CD4-positive, alpha-beta T cell treated with Interleukin-15 for 4 hours (primary cell): Measurements from ENCODE around the gene CACNA1F.
A peak's percentile ranks its signal among the peaks of the same experiment; 100 is the strongest.
"Not testable (repeated sequence)": the region's sequence is repeated elsewhere in the genome, so short reads cannot be mapped to it uniquely, and the experiment has no call there.

Source experiments
- DNase-seq: peaks from one replicate; pipeline ENCODE4 v3.0.0-alpha.2; 2020; ENCODE audit warnings: low spot score

Gene CACNA1F

DNA sequence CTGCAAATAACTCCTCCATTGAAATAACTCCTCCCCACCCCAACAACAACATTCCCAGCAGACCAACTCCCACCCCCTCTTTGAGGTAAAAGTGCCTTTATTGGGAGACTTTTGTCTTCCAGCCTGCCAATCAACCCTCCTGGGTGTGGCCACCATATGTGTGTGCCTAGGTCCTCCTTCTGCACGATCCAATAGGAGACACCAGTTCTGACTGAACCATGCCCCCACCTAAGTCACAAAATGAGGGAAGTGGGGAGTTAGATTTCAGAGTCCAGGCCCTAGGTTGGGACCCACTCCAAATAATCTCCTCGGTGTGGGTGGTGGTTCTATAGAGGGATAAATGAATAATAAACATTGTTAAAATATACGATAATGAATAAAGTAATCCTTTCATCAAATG is 58.4 kb downstream of the CACNA1F start:
- no peak for DNase-seq

DNA sequence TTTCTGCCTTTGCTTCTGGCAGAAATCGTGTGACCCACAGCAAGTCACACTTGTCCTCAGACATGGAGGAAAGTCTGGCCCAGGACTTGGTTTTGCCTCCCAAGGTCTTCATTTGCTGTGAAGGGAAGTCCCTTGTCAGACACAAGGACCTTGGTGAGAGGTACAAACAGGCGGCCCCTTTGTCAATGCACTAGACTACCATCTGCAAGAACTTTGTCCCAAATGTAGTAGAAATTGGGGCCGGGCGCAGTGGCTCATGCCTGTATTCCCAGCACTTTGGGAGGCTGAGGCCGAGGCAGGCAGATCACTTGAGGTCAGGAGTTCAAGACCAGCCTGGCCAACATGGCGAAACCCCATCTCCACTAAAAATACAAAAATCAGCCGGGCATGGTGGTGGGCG is 59.6 kb downstream of the CACNA1F start:
- DNase-seq = not testable (repeated sequence)

DNA sequence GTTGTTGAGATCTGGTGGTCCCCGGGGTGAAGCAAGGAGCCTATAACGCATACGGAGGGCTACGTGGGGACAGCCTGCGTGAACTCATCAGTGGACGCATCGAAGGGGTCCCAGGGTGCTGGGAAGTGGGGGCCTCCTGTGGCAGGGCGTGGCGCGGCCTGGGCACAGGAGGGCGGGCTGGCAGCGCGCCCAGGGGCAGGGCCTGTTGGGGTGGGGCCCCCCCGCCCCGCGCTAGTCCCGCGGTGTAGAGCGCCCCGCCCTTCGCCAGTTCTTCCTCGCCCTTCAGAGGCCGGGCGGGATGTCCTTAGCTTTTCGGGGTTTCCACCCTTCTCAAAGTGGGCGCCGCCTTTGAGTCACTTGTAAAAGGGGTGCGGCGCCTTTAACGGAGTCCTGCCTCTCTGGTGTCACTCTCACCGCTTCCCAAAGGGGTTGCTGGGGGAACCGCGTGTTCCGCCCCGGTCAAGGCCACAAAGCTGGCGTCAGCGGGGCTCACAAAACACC is 60.8 kb downstream of the CACNA1F start:
- DNase-seq = peak; percentile 83

DNA sequence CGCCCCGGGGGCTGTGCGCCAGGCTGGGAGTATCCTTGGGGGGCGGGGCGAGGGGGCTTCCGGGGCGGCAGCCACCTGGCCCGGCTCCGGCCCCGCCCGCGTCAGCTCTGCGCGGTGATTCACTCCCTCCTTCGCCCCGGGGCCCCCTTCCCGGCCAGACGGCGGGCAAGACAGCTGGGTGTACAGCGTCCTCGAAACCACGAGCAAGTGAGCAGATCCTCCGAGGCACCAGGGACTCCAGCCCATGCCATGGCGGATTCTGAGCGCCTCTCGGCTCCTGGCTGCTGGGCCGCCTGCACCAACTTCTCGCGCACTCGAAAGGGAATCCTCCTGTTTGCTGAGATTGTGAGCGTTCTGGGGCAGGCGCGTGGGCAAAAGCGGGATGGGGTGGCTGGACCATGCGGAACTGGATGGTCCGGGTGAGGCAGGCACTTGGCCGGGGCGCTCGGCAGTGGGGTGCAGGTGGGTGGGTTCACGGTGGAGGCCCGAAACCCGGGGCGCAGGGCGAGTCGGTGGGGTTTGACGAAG is 61.3 kb downstream of the CACNA1F start, which contains the start of gene PLP2:
Gene PLP2 (plus strand): TSS at position 147 of the 528 bp plus-strand sequence. CDS start 103 bp downstream, at position 250.
- DNase-seq = peak; percentile 77

DNA sequence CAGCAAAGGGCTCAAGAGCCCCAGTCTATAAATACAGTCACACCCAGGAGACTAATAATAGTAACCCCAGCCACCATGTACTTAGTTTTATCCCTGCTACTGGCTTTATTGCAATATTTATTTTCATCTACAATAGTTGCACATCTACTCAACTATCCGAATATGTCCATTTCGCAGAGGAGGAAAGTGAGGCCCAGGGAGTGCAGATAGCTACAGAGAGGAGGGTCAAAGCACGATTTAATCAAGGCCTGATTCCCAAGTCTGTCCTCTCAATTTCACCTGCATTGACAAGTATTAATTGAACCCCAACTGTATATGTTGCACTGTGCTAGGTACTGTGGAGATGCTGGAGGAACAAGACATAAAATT is 65.4 kb downstream of the CACNA1F start:
- no peak for DNase-seq

DNA sequence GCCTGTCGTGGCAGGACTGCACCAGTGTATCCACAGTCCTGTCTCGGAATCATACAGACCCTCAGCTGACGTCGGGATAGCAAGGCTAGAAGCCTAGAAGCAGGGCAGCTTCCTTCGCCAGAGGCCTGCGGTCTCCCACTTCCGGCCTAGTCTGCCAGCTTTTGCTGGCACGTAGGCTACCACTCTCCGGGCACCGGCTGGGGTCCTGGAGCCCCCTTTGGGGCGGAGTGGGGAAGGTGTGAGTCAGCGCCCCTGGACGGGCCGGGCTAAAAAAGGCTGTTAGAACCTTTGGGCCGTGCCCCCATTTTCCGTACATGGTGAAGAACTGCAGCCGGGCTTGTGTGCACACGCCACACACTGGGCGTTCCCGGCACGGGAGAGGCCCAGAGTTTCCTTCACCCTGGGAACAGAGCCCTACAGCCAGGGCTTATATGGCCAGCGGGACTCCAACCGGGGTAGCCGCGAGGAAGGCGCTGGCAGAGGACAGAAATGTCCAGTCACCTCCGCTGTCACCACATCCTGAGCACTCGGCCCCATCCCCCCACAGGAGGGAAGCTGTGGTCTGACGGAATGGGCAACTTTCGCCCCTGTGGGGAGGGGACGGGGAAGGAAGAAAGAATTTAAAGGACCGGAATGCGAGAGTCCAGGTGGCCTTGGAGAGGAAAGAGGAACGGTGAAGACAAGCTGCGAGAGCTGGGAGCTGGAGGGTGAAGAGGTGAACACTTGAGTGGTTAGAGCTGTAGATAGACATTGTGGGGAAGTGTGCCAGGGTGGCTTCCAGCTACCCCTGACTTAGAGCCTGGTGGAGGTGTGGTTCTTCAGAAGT is 66.0 kb downstream of the CACNA1F start:
- peak; percentile 66 for DNase-seq

DNA sequence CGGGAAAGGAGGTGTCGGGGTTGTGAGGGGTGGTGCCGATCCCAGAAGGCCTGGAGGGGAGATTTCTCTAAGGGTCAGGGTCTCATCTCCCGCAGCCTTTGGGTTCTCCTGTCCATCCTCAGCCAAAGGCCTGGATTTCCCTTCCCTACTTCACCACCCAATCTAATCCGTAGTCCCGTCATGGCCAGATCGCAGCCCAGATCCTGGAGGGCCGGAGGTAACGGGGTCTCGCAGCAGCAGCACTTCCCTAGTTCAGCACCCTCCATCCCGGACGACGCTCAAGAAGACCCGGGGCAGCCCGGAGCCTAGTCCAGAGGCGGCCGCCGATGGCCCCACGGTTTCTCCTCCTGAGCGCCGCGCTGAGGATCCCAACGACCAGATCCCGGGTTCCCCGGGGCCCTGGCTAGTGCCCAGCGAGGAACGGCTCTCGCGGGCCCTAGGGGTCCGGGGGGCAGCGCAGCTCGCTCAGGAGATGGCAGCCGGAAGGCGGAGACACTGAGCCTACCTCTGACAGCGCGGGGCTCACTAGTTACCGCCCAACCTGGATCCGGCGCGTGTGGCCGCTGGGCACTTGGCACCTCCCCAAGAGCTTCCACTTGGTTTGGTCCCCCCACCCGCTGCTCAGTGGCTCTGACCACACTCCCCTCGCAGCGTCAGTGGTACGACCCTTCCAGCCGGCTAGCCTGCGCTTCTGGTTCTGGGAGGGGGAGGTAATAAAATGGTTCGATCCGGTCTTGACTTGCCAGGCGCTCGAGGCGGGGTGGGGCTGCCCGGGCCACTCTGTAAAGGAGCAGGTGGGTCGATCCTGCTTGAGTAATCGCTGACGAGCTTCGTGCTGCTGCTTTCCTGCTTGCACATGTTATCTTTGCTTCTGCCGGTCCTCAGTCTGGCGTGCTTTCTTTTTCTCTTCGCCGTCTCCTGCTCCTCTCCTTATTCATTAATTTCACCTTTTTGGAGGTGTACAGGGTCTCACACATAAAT is 66.9 kb downstream of the CACNA1F start:
- peak; percentile 83 for DNase-seq

DNA sequence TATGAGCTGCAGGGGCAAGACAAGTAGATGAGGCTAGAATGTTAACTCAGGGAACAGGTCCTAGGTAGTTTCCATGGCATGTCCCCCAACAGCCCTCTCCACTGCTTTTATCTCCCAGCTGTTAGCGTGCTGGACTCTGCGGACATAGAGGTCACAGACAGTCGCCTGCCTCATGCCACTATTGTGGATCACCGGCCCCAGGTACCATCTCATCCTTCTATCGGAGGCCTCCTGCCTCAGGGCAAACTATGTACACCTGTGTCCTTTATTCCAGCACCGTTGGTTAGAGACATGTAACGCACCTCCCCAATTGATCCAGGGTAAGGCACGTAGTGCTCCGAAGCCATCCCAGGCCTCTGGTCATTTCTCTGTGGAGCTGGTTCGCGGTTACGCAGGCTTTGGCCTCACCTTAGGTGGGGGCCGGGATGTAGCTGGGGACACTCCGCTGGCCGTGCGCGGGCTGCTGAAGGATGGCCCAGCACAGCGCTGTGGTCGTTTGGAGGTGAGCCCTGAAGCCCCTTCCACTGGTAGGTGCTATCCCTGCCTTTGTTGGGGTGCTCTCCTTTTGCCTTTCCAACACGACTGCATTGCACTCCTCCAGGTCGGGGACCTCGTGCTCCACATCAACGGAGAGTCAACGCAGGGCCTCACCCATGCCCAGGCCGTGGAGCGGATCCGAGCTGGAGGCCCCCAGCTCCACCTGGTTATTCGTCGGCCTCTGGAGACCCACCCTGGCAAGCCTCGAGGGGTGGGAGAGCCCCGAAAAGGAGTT is 68.4 kb downstream of the CACNA1F start:
- no peak for DNase-seq

DNA sequence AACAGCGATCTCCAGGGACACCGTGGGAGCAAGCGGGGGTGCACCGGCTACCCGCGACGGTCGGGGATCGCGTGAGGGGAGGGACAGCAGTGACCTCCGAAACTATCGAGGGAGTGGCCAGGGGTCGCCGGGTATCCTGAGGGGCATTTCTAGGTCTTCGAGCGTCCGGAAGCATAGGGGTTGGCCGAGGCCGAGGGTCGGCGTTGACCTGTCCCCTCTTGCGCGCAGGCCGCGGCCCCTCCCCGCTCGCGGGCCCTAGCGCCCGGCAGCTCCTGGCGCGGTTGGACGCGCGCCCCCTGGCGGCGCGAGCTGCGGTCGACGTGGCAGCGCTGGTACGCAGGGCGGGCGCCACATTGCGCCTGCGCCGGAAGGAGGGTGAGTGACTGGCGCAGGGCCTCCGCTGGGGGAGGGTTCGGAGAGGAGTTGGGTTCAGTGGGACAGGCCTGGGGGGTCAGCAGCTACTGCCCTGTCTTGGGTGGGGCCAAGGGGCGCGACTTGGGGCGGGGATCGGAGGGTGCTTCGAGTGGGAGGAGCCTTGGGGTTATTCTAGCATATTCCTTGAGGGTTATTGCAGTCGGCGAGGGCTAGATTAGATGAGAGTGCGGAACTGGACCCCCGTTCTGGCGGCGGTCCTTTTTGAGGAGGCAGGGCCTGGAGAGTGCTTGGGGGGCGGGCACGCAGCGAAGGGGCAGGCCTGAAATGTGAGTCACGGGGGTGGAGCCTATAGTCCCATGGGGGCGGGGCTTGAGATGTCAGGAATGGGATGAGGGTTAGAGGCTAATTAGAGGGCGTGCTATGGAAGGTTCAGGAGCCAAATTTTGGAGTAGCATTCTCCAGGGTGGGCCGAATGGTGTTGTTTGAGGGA is 69.4 kb downstream of the CACNA1F start:
- DNase-seq = peak; percentile 83

DNA sequence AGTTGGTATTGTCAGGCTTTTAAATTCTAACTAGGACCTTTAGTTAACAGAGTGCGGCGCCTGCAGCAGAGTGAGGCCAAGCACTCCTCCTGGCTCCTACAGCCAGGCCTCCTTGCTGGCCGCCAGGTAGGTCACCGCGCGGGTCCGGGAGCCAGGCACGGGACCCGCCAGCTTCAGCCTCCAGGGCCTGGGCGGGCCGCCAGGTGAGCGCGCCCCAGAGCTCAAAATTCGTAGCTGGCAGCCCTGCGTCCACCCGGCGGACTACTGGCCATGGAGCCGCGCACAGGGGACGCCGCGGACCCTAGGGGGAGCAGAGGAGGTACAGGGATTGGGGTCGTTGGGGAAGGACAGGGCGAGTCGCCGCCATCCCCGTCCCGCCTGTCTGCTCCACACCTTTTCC is 70.5 kb downstream of the CACNA1F start, which contains the start of gene MAGIX:
Gene MAGIX (plus strand): TSS at position 139 of the 400 bp plus-strand sequence. CDS start 132 bp downstream, at position 271.
- no peak for DNase-seq

DNA sequence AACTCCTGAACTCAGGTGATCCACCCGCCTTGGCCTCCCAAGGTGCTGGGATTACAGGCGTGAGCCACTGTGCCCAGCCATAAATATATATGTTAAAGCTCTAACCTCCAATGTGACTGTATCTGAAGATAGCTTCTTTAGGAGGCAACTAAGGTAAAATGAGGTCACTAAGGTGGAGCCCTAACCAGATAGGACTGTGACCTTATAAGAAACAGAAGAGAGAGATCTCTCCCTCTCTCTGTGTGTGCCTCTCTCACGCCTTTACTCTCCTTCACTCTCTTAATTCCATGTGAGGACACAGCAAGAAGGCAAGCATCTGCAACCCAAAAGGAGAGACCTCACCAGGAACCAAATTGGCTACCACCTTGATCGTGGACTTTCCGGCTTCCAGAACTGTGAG is 71.5 kb downstream of the CACNA1F start:
- no peak for DNase-seq

DNA sequence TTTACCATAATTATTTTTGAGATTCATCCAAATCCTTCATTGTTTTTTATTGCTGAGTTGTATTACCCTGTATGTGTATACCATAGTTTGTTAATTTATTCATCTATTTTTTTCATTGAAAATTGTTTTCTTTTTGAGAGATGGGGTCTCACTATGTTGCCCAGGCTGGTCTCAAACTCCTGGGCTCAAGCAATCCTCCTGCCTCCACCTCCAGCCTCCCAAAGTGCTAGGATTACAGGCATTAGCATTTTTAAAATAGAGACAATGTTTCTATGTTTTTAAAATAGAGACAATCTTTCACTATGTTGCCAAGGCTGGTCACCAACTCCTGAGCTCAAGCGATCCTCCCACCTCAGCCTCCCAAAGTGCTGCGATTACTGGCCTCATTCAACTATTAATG is 72.2 kb downstream of the CACNA1F start:
- no peak for DNase-seq

DNA sequence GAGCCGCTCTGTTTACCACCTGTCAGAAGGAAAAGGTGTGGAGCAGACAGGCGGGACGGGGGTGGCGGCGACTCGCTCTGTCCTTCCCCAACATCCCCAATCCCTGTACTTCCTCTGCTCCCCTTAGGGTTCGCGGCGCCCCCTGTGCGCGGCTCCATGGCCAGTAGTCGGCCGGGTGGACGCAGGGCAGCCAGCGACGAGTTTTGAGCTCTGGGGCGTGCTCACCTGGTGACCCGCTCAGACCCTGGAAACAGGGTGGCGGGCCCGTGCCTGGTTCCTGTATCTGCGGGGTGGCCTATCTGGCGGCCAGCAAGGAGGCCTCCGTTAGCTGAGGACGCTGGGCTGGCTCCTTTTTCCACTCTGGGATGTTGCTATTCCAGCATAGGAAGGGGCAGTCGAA is 75.9 kb downstream of the CACNA1F start:
- DNase-seq = no peak

DNA sequence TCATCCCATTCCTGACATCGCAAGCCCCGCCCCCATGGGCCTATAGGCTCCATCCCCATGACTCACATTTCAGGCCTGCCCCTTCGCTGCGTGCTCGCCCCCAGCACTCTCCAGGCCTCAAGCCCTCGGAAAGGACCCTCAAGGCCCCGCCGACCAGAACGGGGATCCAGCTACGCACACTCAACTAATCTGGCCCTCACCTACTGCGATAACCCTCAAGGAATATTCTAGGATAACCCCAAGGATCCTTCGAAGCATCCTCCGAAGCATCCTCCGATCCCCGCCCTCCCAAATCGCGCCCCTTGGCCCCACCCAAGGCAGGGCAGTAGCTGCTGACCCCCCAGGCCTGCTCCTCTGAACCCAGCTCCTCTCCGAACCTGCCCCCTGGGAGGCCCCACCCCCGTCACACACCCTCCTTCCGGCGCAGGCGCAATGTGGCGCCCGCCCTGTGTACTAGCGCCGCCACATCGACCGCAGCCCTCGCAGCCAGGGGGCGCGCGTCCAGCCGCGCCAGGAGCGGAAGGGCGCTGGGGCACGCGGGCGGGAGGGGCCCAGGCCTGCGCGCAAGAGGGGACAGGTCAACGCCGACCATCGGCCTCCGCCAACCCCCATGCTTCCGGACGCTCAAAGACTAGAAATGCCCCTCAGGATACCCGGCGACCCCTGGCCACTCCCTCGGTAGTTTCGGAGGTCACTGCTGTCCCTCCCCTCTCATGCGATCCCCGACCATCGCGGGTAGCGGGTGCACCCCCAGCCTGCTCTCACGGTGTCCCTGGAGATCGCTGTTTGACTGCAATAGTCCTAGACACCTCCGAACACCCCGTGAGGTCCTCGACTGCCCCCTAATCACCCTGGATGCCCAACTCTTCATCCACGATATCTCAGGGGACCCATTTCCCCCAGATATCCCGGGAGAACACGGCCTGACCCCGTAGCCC is 77.0 kb downstream of the CACNA1F start:
- DNase-seq = peak; percentile 87

DNA sequence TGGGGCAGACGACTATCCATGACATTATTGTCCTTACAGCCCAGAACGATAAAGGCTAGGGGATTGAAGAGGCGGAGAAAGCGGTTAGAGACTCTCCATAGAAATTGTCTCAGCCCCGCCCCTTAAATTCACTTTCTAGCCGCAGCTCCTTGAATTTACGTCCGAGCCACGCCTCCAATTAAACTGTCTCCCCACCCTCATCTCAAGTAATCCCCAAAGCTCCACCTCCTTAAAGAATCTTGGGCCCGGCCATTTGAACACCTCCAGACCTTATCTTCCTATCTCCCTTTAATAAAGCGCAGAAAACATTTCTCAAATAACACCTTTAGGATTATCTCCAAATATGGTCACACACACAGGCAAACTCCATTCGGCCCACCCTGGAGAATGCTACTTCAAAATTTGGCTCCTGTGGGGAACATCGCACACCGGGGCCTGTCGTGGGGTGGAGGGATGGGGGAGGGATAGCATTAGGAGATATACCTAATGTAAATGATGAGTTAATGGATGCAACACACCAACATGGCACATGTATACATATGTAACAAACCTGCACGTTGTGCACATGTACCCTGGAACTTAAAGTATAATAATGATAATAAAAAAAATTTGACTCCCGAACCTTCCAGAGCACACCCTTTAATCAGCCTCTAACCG is 77.8 kb downstream of the CACNA1F start:
- peak; percentile 38 for DNase-seq
